HG03469 (cell line): Measurements from ENCODE around the gene FHIP1B.
A peak's percentile ranks its signal among the peaks of the same experiment; 100 is the strongest.
"Not testable (repeated sequence)": the region's sequence is repeated elsewhere in the genome, so short reads cannot be mapped to it uniquely, and the experiment has no call there.

Experiments
- ATAC-seq: cut with Tn5 transposase; IDR thresholded peaks from one replicate; pipeline ENCODE4 v1.9.1; 2021; ENCODE audit warnings: mild to moderate bottlenecking, moderate library complexity, moderate number of reproducible peaks; ENCODE audit not compliant: unreplicated experiment

Gene FHIP1B

DNA sequence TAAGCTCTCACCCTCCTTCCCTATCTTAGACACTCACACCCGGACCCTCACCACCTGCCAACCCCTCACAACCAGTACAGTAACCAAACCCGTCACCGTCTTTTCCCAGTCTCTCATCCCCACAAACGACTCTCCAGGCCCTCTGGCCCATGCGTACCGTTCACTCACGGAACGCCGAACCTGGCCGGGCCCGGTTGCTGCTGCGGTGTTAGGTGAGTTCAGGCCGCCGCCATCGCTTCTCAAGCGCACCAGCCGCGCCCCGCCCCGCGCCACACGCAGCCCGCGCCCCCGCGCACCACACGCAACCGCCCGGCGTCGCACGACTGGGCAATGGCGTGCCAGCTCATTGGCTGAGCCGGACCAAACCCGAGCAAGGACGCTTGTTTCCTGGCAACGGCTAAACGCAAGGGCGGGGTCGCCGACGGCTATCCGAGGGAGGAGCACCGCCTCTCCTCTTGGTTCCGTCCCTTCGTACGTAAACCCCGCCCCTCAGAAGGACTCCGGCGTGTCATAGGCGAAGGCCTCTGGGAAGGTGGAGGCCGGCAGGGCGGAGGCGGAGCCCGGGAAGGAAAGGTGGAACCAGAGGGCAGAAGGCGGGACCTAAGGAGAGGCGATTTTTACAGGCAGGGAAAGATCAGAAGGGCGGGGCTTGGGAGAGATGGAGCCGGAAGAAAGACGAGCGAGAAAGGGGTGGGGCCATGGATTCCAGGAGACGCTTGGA is at the start of gene FHIP1B:
FHIP1B (minus strand) TSS at position 250 of the 721 bp plus-strand sequence. CDS start 10,120 bp downstream, outside the sequence.
- ATAC-seq = peak; percentile 93

DNA sequence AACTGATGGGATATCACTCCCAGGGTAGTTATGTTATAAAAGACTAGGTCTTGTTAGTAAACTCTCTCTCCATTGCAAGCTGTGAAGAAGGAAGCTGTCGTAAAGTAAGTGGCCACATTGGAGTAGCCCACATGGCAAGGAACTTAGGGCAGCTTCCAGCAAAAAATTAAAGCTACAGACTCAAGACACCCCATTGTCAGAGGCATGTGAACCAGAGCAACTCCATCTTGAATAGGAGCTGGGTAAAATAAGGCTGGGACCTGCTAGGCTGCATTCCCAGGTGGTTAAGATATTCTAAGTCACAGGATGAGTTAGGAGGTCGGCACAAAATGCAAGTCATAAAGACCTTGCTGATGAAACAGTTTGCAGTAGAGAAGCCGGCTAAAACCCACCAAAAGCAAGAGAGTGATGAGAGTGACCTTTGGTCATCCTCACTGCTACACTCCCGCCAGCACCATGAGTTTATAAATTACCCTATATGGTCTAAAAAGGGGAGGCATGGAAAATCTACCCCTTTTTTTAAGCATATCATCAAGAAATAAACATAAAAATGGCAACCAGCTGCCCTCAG is 49.1 kb upstream of the FHIP1B start:
- no peak for ATAC-seq

DNA sequence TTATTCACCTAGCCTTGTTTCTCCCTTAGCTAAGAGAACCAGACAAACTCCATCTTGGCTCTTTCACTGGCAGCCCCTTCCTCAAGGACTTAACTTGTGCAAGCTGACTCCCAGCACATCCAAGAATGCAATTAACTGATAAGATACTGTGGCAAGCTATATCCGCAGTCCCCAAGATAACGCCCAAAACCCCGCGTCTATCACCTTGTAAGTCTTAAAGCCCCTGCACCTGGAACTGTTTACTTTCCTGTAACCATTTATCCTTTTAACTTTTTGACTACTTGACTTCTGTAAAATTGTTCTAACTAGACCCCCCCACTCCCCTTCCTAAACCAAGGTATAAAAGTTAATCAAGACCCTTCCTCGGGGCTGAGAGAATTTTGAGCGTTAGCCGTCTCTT is 46.4 kb upstream of the FHIP1B start:
- not testable (repeated sequence) for ATAC-seq

DNA sequence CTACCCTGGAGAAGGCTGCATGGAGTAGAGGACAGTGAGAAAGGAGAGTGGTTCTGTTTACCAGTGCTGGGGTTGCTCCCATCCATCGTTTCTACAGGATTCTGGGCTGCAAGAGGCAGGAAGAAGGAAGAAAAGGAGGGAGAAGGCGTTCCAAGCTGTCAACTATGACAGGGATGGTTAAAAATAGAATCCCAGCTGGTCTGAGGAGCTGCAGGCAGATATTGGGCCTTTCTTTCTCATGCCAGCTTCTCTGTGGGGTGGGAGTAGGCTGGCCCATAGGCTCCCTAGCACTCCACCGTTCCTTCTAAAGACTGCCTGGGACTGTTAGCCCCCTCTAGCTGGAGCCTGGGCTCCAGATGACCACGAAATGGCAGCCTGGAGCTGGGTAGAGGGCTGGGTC is 38.8 kb upstream of the FHIP1B start:
- ATAC-seq = no peak

DNA sequence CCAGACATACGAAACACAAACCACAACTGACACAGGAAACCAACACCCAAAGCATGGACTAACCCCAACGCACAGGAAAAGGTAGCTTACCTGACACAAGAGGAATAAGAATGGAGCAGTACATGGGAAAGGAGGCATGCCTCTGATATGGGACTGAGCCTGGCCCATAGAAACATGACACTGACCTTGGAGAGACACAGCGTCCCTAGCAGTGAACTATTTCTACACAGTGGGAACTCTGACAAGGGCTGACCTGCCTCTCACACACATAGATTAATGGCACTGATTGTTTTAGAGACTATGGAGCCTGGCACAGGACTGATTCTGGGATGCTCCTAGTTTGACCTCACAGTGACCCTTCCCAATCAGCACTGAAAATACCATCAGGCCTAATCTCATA is 37.2 kb upstream of the FHIP1B start:
- no peak for ATAC-seq

DNA sequence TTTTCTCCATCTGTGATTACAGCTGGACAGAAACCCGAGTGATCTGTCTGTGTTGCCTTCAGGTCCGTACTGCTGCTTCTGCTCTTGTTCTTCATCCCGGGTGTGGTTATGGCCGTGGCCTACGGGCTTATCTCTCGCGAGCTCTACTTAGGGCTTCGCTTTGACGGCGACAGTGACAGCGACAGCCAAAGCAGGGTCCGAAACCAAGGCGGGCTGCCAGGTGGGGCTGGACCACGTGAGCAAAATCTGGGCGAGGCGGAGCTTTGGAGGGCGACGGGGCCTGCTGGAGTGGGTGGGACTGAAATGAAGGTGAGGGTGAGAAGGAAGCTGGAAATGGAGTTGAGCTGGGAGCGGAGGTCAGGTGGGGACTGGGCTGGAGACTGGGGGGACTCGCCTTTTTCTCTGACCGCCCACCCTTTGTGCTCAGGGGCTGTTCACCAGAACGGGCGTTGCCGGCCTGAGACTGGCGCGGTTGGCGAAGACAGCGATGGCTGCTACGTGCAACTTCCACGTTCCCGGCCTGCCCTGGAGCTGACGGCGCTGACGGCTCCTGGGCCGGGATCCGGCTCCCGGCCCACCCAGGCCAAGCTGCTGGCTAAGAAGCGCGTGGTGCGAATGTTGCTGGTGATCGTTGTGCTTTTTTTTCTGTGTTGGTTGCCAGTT is 36.3 kb upstream of the FHIP1B start:
- ATAC-seq = no peak

DNA sequence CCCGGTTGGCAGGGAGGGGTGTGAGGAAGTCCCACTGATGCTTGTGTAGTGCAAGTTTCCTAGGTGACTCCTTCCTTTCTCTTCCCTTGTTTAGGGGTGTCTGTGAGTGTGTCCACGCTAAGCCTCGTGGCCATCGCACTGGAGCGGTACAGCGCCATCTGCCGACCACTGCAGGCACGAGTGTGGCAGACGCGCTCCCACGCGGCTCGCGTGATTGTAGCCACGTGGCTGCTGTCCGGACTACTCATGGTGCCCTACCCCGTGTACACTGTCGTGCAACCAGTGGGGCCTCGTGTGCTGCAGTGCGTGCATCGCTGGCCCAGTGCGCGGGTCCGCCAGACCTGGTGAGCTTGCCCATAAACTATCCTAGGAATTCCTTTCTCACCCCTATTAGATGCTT is 35.6 kb upstream of the FHIP1B start:
- ATAC-seq = no peak

DNA sequence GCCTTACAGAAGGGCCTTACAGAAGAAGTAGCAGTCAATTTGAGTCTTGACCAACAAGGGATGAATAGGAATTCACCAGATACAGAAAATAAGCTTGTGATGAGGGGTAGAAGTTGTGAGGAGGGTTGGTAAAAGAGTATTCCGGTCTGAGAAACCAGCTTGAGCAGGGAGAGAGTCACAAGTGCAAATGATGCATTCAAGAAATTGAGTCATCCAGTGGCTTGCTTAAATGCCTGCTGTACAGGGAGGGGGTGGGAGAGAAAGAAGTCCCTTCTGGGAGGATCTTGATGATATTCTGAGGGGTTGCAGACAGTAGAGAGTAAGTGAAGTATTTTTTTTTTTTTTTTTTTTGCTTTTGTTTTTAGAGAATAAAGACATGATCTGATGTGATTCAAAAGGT is 34.4 kb upstream of the FHIP1B start:
- ATAC-seq = no peak

DNA sequence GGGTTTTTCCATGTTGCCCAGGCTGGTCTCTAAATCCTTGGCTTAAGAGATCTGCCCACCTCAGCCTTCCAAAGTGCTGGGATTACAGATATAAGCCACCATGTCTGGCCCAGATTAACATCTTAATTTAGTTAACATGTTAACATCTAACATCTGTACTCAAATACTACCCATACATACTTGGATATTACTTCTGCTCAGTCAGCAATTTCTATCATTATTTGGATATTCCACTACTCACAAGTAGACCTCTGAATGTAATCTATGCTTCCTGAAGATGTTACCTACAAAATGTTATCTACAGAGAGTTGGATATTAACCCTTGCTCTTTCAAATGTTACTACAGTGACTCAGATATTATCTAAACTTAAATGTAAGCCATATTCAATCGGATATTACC is 29.2 kb upstream of the FHIP1B start:
- ATAC-seq = no peak

DNA sequence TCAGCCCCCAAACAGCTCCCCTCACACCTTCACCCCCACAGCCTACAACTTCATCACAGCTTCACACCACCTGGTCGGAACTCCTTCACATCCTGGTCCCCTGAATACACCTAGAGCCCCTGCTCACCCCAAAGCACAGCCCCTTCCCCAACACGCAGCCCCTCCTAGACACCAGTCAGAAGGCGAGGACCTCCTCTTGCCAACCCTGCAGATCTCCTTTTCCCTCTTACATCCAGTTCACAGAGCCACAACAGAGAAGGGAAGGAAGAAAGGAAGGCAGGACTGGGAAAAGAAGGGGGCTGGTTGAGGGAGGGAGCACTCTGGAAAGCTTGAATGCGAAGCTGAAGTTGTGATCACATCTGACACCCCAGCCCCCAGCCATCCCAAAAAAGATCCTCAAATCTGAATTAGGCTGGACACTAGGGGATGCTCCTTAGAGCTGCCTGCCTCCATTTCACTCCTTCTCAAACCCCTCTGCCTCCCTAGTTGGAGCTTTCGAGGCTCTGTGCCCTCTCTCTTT is 25.8 kb upstream of the FHIP1B start:
- no peak for ATAC-seq

DNA sequence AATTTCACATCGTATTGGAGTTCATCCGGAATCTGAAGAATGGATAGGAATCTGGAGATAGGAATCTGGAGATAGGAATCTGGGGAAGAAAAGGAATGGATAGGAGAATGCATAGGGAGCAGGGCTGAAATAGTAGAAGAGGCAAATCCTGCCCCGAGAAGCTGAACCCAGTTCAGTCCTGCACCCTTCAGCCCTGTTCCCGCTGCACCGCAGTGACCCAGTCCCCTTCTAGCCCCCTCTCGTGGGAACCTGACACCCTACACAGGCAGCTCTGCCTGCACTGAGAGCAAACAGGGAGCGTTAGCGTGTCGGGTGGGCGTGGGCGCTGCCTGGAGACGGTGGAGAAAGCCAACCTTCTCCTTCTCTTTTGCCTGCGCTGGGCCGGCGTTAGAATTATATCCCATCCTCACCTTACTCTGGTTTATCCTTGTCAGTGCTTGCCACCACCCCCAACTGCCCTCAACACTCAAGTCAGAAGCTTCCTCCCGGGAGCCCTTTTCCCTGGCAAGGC is 24.2 kb upstream of the FHIP1B start:
- ATAC-seq = no peak

DNA sequence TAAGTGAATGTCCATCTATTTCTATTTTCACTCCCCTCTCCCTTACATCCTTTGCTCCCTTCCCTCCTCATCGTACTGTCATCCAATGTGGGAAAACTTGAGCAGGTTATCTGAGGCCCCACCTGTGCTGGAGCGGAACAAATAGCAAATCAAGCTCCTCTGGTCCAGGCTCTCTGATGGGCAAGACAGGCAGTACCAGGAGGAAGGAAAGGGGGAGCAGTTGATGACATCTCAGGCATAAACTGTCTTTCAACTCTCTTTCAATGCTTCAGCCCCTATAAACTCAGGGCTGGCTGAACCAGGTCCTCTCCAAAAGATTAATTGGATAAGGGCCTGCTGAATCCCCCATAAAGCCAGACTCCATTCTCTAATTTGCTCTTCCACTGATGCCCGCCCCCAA is 23.7 kb upstream of the FHIP1B start:
- ATAC-seq = no peak

DNA sequence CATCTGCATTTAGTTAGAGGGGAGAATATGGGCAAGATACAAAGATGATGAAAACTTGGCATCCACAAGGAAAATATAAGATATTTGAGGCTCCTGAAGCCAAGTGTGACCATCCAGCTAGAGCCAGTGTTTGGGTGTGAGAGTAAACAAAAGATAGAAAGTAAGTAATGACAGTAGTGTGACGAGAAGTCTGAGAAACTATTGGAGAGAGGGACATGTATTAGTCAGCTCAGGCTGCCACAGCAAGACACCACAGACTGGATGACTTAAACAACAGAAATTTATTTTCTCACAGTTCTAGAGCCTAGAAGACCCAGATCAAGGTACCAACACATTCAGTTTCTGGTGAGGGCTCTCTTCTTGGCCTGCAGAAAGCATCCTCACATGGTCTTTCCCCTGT is 18.8 kb upstream of the FHIP1B start:
- ATAC-seq = no peak

DNA sequence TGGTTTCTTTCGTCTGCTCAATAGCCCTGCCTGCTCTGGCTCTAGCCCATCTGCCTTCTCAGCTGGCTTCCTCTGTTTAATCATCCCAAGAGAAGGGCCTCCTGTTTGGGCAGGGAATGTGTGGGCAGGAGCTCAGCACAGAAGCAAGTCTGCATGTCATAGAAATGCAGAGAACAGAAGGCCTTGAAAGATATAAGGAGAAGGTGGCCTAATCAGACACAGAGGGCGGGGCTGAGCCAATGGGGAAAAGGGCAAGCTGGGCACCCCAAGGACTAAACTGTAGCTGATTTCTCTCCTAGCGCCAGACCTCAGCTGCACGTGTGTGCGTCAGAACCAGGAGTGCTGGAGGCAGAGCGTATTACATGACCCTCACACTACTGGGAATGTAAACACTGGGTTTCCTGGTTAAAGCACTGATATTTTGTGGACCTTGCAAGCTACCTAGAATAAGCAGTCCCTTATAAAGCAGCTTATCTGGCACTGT is 17.6 kb upstream of the FHIP1B start:
- ATAC-seq = no peak

DNA sequence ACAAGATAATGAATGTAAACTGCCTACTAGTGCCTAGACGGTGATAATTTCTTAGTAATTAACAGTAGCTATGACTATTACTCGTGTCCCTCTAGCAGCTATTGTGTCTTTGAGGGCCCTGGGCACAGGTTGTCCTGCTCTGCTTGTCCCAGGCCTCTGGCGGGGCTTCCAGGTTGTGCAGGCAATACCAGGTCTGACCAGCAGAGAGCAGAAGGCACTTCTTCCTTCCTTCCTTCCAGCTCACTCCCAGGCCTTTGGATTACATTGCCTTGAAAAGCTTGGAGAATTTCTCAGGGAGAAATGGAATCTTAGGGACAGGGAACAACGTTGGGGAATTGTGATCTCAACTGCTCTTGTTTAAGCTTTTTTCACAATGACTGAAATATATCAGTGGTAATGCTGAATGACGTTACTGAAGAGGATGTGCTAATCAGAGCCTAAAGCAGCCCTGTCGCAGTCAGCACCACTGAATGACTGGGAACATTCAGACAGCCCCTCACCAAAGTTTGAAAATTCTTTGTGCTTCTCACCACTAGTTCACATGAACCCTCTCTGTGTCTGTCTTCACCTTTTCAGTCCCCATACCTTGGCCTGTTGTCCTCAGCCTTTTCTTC is 16.8 kb upstream of the FHIP1B start:
- peak; percentile 83 for ATAC-seq

DNA sequence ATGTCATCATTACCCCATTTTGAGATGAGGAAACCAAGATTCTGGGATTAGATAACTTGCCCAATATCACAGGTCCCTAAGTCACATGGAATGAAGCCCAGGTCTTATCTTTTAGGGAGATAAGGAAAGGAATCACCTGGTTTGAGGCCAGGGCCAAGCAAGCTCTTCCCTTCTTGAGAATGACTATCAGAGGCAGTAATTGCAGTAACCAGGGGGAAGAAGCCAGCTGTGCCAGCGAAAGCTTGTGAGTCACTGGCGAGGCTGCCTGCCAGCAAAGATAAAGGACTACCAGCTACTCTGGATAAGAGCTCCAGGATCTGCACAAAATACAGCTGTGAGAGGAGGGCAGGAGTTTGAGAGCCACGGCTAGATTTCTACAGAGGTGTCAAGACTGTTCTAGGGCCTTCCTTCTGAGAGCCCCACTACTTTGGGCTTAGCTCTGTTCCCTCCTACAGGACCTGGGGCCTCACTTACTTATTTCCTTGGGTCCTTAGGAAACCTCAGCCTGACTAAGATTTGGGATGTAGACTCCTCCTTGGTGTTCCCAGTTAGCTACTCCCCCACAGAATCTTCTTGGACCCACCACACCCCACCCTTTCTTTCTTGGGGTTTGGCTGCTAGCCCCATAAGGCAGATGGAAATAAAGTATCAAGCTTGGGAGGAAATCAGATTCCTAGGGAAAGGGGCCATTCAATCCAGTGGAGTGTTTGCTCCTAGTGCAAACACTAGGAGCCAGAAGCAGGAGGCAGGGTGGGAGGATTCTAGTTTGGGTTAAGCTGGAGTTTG is 15.5 kb upstream of the FHIP1B start:
- ATAC-seq = no peak

DNA sequence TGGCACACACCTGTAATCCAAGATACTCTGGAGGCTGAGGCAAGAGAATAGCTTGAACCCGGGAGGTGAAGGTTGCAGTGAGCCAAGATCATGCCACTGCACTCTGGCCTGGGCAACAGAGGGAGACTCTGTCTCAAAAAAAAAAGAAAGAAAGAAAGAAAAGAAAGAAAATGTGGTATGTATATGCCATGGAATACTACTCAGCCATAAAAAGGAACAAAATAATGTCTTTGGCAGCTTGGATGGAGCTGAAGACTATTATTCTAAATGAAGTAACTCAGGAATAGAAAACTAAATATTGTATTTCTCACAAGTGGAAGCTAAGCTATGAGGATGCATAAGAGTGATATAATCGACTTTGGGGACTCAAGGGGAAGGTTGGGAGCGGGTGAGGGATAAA is 14.5 kb upstream of the FHIP1B start:
- not testable (repeated sequence) for ATAC-seq

DNA sequence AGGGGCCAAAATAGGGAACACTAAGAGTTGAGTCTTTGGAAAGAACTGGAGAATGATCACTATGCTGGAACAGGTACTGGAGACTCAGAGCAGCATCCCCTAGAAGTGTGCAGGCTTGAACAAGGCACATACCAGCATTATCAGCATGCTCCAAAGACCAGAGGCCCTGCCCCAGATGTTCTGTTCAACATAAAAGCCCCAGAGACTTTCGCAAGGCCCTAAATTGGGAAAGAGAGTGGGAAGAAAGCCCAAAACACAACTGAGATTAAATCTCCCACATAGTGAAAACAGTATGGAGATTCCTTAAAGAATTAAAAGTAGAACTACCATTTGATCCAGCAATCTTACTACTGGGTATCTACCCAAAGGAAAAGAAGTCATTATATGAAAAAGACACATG is 13.8 kb upstream of the FHIP1B start:
- ATAC-seq = no peak

DNA sequence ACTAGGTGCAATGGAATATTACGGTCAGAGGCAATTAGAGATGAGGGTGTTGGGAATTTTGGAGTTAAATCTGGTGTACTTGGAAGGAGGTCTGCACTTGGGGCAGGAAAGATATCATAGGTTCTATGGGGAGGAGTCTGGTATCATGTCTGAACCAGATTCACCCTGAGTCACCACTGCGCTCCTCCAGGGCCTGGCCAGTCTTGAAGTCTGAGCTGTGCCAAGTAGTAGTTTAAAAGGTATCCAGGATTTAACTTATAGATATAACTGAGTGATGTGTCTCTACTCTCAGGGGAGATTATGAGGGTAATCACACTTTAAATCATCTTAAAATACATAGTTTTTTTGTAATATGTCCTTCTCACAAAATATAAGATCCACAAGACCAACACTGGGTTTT is 11.1 kb upstream of the FHIP1B start:
- no peak for ATAC-seq

DNA sequence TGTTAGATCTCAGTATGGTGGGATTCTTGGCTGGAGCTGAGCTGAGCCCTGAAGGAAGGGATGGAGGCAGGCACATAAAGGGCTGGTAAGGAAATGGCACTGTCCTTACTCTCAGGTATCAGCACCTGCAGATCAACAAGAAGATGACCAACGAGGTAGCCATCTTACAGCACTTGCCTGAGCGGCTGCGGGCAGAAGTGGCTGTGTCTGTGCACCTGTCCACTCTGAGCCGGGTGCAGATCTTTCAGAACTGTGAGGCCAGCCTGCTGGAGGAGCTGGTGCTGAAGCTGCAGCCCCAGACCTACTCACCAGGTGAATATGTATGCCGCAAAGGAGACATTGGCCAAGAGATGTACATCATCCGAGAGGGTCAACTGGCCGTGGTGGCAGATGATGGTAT is 6.9 kb upstream of the FHIP1B start:
- no peak for ATAC-seq

DNA sequence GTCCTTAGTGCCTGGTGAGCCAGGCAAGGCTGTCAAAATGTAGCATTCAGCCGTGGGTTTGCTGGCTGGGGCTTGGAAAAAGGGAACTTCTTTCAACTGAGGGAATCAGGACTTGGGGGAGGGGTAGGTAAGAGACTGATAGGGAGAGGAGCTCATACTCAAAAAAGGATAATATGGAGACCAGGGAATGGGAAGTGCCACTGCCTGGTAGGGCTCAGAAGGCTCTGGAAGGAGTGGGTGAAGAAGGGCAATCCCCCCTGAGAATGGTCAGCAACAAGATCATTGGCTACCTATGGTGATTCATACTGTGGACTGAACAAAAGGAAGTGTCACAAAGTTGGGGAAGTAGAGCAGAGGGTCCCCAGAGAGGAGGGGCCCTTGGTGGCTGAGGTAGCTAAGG is 6.3 kb upstream of the FHIP1B start:
- ATAC-seq = no peak
